C4-2B (cell line): ENCODE results near the gene SIX1.

Experiments
- CTCF ChIP-seq: fragments of 450-650 bp; conservative IDR thresholded peaks from 2 replicates; pipeline ENCODE4 v1.5.1; 2017; ENCODE audit warnings: mild to moderate bottlenecking
- ZFX ChIP-seq: fragments of 450-650 bp; IDR thresholded peaks from 2 replicates; pipeline ENCODE4 v1.6.1; 2017

GRCh38 chr14:60681271-60681670 is 32.0 kb upstream of the SIX1 start:
- no peak for TF ChIP-seq CTCF
- no peak for TF ChIP-seq ZFX
